Activated gamma-delta T cell treated with anti-CD3 and anti-CD28 coated beads, Interleukin-2, amount 50 U/mL, for 16 hours (primary cell): ENCODE measurements around the gene KCNJ4.

Experiments
- DNase-seq: peaks from one replicate; pipeline ENCODE4 v3.0.0-alpha.2; 2020; ENCODE audit warnings: low read depth

Gene KCNJ4

GRCh38 chr22:38452373-38453065, 2.5 kb downstream of the KCNJ4 start:
- no peak for DNase-seq

GRCh38 chr22:38451864-38452263, 3.1 kb downstream of the KCNJ4 start:
- DNase-seq, result no peak

- no peak for DNase-seq
These were observed 3.6 kb downstream of the KCNJ4 start for GRCh38 chr22:38451404-38451803.

DNA sequence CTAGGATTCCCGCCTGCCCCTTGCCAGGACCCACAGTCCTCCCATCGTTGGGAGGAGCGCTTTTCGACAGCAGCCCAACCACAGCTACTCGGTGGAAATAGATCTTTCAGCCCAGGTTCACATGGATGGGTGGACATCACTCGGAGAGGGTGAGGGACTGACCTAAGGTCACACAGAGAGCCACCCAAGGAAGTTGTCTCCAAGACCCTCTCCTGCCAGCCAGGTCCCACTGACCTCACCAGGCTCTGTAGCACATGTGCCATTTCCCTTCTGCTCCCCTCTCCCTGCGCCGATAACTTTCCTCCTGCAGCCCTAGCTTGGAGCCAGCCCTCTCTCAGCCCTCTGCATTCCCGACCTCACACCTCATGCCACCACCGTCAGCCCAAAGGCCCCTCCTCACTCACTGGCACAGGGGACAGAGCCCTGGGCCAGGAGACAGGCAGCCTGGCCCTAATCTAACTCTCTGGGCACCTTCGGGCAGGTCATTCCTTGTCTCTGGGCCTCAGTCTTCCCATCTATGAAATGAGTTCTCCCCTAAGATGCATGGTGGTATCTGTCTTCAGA, 4.7 kb downstream of the KCNJ4 start:
- DNase-seq, result no peak

- DNase-seq, result no peak
These were observed 5.2 kb downstream of the KCNJ4 start for GRCh38 chr22:38449776-38450175.

GRCh38 chr22:38448945-38449745, 5.9 kb downstream of the KCNJ4 start:
- DNase-seq, result no peak

- no peak for DNase-seq
These were observed 8.9 kb downstream of the KCNJ4 start for GRCh38 chr22:38446018-38446601.

- no peak for DNase-seq
These were observed 10.2 kb downstream of the KCNJ4 start for GRCh38 chr22:38444783-38445182.

GRCh38 chr22:38443628-38444521, 11.1 kb downstream of the KCNJ4 start:
- no peak for DNase-seq

DNA sequence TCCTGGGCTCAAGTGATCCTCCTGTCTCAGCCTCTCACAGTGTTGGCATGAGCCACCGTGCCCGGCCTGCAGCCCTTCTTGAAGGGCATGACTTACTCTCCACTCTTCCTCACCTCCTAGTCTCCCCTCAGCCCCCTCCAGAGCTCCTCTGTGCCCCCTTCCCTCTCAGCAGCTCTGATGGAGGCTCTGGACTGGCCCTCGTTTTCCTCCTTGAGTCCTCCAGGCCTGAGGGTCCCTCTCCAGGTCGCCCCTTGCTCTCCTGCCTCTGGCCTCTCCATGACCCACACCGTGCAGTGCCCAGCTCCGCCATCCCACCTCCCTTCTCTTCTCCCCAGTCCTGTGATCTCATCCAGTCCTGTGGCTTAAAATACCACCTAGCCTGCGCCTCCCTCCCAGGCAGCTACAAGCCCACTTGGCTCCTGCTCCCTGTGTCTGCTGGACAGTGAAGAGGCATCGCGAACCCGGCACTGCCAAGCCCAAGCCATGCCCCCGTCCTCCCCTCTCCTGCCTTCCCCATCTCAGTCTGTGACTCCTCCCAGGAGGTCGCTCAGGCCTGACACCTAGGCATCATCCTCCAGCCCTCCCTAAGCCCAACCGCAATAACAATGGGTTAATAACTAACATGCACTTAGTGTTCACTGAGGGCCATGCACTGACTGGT, 11.9 kb downstream of the KCNJ4 start:
- DNase-seq, result no peak

DNA sequence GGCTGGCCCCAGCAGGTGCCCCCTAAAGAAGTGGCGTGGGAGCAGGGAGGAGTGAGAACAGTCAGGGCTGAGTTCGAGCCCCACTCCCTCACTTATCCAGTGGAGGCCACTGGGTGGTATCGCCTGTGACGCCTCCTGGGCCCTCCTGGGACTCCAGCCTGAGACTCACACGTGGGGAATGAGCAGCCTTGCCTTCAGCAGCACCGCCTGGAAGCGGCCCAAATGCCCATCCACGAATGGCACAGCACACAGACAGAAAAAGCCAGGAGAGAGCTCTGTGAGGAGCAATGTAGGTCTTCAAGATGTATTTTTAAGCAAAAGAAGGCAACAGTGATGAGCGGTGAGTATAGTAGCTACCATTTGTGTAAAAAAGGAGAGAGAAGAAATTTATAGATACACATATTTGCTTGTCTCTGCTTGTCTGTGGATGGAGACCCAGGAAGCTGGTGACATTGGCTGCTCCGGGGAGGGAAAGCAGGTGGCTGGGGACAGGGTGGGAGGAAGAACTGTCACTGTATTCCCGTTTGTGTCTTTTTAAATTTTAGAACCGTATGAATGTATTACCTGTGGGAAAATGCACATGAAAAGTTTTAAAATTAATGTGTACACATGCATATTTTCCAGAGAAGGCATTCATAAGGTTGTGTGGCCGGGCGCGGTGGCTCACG, 13.2 kb downstream of the KCNJ4 start:
- no peak for DNase-seq

DNA sequence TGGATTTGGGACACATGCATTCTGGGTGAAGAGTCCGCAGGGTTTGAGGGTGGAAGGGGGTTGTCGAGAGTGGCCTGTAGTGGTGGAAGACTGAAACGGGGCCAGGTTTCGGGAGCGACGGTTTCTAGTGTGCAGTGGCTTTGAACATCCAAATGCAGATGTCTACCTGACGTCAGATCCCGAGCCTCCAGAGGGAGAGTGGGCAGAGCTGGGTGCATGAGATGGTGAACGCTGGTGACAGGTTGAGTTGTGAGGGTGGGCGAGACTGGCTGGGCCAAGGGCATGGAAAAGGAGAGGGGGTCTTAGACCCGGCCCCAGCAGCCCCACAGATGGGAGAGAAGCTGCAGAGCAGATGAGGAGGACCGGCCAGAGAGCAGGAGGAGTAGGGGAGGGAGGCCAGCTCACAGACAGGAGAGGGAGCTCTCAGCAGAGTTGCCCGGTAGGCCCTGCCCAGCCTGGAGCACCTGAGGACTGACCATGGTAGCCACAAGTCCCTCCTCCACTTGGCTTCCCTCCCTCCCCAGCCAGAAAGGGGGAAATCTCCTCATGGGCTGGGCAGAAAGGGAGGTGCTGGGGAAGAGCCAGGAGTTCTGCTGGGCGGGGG, 14.2 kb downstream of the KCNJ4 start:
- no peak for DNase-seq

GRCh38 chr22:38437416-38437815, 17.6 kb downstream of the KCNJ4 start:
- DNase-seq, result no peak

GRCh38 chr22:38436629-38437395, 18.2 kb downstream of the KCNJ4 start:
- DNase-seq, result no peak

GRCh38 chr22:38435965-38436364, 19.0 kb downstream of the KCNJ4 start:
- DNase-seq, result no peak

DNA sequence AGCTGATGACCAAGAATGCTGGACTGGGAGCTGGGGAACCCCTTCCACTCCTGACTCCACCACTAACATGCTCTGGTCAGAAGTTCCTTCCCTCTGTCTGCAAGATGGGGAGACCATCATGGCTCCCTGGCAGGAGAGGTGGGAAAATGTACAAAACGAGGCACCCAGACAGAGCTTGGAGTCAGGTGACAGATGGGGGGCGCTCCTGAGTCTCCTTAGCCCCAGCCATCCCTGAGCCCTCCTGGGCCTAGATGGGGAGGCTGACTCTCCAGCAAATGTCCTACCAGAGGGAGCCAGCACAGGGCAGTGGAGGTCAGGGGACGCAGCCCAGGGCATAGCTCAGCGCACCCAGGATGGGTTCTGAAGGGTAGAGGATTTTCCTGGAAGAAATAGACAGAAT, 20.0 kb downstream of the KCNJ4 start:
- no peak for DNase-seq

DNA sequence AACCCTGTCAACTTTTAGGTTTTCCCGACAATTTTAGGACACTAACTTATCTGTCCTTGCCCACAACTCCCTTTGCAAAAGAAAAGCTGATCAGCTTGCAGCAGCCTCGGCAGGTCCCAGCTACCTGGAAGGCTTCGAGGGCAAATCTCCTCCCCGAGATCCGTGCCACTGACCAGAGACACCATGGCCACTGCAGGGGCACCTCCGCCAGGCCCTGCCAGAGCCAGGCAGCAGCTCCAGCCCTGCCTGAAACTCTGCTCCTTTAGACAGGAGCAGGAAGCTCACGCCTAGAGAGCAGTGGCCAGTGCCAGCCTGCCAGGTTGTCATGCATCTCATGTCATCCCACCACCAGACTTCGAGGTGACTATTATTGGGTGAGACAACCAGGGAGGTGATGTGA, 21.1 kb downstream of the KCNJ4 start:
- DNase-seq, result no peak

GRCh38 chr22:38432264-38432663, 22.7 kb downstream of the KCNJ4 start:
- no peak for DNase-seq

DNA sequence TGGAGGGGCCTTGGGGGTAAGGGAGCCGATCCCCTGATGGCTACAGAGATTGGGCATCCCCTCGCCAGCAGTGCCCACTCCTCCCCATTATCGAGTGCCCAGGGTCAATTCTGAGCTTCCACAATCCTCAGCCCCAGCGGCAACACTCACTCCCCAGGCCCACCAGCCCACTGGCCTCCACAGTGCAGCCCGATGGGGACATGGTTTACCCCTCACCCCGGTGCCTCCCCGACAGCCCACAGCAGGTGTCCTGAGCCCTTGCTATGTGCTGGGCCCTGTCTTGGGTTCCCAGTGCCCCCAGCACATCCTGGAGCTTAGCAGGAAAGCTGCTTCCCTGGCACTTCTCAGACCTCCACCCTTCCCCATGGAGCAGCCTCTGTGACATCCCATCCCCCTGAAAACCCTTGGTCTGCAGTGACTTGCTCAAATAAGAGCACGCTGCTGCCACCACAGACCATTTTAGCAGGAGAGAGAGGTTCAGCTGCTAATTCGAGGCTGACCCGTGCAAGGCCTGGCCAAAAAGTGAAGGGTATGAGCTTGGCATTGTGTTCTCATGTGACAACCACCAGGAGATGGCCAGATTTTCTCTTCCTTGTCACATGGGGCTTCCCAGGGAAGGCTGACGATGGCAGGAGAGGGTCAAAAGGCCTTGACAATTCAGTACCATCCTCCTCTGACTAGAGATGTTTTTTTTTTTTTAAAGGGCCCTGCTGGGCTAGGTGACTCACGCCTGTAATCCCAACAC, 23.6 kb downstream of the KCNJ4 start:
- no peak for DNase-seq
